Activated CD4-positive, alpha-beta T cell treated with anti-CD3 and anti-CD28 coated beads, Interleukin-10, Interleukin-2, amounts not matched to agents 100 ng/mL and 50 ng/mL, durations not matched to agents 16 hours and 8 hours (primary cell): ENCODE measurements around the gene RBX1.
"Not testable (repeated sequence)": the region's sequence is repeated elsewhere in the genome, so short reads cannot be mapped to it uniquely, and the experiment has no call there.

Source experiments
- DNase-seq: peaks from one replicate; pipeline ENCODE4 v3.0.0-alpha.2; 2020

RBX1 gene

DNA sequence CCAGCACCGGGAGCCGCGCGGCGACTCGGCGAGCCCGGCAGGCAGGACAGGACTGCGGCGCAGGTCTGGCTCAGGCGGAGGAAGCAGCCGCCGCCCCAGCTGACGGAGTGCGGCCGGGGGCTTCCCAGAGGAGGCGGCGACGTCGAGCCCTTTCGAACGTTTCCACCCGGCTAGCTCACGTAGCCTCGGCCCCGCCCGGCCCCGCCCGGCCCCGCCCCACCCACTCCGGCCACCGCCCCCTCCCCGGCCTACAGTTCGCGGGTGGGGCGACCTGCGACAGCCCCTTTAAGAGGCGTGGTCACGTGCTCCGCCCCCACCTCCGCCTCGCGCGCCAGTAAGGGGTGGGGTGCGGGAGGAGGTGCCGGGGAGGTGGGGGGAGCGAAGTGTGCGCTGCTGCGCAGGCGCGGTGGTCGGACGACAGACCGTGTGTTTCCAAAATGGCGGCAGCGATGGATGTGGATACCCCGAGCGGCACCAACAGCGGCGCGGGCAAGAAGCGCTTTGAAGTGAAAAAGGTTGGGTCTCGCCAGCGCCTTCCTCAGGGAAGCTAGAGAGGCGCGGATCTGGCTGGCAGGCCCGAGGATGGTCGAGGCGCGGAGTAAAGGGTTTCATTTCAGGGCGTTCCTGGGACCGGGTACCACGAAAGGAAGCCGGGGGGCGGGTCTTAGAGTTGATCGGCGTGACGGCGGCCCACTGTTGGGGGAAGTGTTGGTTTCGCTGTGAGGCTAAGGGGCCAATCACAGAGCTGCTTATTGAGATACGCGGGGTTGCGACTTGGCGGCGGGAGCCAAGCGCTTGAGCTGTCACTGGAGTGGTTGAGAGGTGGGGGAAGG, at the start of gene RBX1:
Gene RBX1 (plus strand): TSS at position 417 of the 833 bp plus-strand sequence. CDS start 21 bp downstream, at position 438.
- peak; percentile 99 for DNase-seq

- no peak for DNase-seq
Measured at GRCh38 chr22:40904101-40904500, 47.1 kb upstream of the RBX1 start.

DNA sequence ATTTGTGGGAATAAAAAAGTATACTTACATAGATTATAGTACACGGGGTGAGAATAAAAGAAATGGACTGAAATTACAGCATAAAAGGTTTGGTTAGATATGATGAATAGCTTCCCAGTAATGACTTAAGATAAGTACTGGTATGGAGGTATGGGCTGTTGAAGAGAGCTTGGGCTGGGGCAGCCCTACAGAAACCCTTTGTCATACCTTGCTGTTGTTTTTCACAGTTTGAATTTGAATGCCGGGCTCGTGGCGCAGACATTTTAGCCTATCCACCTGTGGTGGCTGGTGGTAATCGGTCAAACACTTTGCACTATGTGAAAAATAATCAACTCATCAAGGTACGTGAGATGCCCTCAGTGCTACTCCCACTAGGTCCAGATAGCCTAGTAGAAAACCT, 42.3 kb upstream of the RBX1 start:
- DNase-seq = no peak

DNA sequence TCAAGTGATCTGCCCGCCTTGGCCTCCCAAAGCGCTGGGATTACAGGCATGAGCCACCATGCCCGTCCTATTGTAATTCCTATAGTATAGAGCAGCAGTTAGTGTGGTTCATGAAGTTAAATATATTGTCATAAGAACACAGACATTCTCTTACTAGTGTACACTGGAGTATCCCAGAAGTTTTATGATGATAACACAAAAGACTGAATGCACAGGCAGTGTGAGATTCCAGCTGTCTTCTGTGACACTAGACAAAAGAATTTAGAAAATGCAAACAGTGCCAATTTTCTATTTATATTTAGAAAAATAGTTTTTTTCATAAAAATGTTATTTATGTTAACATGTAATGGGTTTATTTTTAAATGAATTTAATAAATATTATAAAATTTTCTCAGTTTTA, 39.4 kb upstream of the RBX1 start:
- no peak for DNase-seq

- DNase-seq = not testable (repeated sequence)
Measured at GRCh38 chr22:40912987-40913386, 38.2 kb upstream of the RBX1 start.

GRCh38 chr22:40919446-40919845, 31.7 kb upstream of the RBX1 start:
- no peak for DNase-seq

DNA sequence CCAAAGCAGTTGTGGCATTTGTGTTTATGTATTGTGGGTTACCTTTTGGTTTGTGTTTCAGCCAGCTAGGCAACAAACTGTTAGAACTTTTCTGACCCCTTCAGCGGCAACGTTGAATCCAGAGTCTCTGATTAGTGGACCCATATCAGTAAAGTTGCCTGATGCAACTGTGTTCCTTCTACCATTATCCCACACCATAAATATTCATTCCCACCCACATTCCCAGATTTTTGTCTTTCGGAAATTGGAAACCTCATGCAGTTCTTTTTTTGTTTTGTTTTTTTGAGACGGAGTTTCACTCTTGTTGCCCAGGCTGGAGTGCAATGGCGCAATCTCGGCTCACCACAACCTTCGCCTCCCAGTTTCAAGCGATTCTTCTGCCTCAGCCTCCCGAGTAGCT, 30.7 kb upstream of the RBX1 start:
- DNase-seq = no peak

DNA sequence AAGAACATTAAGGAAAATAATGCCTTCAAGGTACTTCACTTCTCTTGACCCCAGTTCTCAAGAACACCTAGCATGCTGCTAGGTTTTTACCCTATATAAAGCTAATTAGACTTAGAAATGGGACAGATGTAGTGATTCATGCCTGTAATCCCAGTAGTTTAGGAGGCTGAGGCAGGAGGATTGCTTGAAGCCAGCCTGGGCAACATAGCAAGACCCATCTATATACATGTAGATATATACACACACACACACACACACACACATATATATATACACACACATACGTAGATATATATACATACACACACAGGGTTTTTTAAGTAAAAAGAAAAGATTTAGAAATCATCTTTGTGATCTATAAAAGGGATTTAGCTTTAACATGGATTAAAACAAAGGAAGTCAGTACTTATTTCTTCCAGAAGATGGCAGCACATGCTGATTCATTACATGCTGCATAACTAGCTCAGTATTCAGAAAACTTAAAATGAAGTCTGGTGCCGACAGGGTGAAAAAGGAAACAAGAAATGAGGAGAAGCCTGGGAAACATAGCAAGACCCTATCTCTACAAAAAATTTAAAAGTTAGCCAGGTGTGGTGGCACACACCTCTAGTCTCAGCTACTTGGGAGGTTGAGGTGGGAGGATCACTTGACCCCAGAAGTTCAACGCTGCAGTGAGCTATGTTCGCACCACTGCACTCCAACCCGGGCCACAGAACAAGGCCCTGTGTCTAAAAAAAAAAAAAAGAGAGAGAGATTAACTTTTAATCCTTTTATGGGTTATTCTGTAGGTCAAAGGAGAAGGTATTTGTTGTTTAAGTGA, 28.5 kb upstream of the RBX1 start:
- peak; percentile 66 for DNase-seq

GRCh38 chr22:40928657-40929056, 22.5 kb upstream of the RBX1 start:
- no peak for DNase-seq

GRCh38 chr22:40932396-40932795, 18.8 kb upstream of the RBX1 start:
- no peak for DNase-seq

GRCh38 chr22:40939202-40939601, 12.0 kb upstream of the RBX1 start:
- peak; percentile 28 for DNase-seq

DNA sequence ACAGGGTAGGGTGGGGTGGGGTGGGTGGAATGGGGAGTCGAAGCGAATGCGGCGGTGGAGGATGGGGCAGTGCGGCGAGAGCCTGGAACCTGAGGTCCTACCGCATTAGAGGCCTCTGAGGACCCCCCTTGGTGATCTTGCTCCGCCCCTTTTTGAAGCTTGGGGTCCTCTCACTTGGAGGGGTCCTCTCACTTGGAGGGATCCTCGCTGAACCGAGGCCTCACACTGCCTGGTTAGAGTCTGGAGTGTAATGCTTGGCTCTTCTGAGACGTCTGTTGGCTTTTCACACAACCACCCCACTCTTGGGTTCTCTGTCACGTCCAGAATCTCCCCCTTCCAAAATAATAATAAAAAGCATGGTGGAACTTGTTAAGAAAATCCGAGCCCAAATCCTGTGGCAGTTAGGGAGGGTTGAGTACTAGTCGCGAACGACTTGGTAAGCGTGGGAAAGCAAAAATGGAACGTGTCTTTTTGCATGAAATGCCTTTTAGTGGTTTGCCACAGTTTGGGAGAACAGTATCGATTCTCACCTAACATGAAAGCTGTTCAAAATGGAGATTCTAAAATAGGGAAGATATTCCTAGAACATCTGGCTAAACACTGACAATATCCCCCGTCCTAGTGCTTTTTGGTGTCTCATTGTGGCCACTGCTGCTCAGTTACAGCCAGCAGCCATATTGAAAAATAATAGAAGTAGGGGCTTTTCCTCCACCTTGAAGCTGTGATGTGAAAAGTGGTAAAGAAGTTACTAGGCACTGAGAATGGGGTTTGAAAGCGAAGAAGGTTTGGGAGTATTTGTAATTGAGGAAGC, 822 bp downstream of the RBX1 start:
- DNase-seq = peak; percentile 40

DNA sequence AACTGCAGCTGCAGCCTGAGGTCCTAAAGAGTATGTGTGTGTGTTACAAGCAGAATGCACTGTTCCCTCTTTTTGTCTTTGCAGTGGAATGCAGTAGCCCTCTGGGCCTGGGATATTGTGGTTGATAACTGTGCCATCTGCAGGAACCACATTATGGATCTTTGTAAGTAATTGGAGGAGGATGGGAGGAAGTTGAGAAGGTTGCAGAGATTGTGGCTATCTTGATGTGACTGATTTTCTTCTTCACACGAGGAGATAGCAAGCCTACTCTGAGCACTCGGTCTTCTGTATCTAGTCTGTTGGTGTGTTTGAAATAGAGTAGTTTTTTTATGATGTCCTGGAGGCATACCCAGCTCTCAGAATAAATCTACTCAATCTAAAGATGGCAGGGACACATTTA, 2.3 kb downstream of the RBX1 start:
- no peak for DNase-seq

- no peak for DNase-seq
Measured at GRCh38 chr22:40954113-40954512, 2.9 kb downstream of the RBX1 start.

- DNase-seq = peak; percentile 11
Measured at GRCh38 chr22:40955571-40955970, 4.4 kb downstream of the RBX1 start.

DNA sequence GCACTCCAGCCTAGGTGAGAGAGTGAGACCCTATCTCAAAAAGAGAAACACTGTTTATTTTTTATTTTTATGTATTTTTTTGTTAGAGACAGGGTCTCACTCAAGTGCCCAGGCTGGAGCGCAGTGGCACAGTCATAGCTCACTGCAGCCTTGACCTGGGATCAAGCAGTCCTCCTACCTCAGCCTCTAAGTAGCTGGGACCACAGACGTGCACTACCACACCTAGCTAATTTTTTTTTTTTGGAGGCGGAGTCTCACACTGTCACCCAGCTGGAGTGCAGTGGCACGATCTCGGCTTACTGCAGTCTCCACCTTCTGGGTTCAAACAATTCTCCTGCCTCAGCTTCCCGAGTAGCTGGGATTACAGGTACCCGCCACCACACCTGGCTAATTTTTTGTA, 6.4 kb downstream of the RBX1 start:
- DNase-seq = no peak

DNA sequence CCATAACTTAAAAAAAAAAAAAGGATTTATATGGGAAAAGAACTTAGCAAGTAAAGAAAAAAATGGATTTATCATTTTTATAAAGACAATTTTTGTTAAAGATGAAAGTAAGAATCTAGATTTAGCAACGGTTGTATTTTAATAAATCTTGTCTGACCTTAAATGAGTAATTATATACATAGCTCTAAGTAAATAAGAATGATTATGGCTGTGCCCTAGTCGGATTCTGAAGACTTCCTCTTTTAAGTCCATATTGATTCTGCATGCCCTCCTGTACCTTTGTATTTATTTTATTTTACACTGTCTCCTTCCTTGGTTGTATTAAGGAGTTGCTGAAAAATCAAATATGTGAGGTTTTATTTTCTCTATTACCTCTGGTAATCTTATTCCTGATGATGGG, 7.1 kb downstream of the RBX1 start:
- DNase-seq = no peak

DNA sequence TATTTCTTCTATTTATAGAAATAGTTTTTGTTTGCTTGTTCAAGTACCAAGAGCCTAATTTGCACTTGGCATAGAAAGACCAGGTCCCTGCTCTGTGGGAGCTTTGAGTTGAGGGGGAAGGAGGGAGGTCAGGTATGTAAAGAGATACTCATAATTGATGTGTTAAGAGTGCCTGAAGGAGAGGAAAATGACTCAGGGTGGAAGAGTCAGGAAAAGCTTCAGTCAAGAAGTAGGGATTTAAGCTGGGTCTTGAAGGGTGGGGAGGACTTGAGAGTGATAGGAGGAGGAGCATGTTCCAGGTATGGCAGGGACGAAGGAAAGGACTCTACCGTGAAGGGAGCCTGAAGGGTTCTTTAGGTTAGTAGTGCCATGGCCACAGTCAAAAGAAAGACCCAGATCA, 9.0 kb downstream of the RBX1 start:
- no peak for DNase-seq

DNA sequence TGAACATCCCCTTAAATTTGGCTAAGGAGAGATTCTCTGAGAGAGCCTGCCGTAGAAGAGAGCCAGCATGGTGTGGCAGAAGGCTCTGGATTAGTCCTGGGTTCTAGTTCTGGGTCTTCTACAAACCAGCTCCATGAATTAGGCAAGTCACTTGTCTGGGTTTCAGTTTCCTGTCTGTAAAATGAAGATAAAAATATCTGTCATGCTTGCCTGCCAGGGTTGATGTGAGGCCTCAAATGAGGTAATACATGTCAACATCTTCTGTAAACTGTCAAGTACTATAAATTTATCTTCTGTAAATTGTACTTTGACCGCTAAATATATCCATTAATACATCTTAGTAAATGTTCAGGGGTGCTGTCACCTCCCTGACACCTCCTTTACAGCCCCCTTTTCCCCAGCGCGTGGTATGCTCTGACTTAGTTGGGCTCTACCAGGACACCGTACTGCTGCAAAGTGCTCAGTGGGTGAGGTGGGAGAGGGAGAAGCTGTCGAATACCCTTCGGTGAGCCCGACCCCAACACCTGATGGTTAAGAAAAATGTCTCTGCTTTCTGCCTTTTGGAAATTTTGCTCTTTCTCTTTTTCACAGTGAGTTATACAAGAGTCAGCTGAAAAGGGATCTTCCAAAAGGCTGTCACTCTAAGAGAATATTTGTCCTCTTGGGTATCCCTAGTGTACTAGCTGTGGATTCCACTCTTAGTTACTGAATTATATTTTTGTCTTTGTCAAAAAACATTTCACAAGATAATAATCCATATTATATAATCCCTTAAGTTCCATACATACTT, 15.0 kb downstream of the RBX1 start:
- DNase-seq = peak; percentile 20

DNA sequence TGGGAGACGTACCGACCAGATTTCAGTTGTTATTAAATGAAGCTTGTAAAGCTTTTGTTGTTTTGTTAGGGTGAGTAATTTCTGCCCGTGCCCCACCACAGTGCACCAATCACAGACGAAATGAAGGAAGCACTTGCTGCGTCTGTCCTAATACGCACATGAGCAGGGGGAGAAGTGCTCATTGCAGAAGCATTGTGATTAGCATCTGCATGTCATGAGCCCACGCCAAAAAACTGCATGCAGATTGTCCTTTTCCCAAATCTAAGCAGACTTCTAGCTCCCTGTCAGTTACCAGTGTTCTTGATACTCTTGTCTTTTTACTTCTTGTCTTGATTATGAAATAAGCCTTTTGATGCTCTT, 15.5 kb downstream of the RBX1 start:
- no peak for DNase-seq

- no peak for DNase-seq
Measured at GRCh38 chr22:40967111-40967760, 16.1 kb downstream of the RBX1 start.

- DNase-seq = no peak
Measured at GRCh38 chr22:40972587-40972986, 21.4 kb downstream of the RBX1 start.
